Panc1 (cell line): Measurements from ENCODE around the gene PLAAT5. TPM values are rescaled to one million over a fixed set of nuclear protein-coding genes. Genes with fewer than 3 reads are reported as not detected.

Experiments used
- ATAC-seq: fragments of 200-7000 bp; cut with Tn5 transposase; 2 replicates; pipeline ENCODE4 v1.9.1; 2020; ENCODE audit warnings: mild to moderate bottlenecking, moderate library complexity
- BruUV-seq: library from RNA; stranded (reverse); fragments of 400-500 nt; replicated peaks from 2 replicates; lab custom pipeline; 2021; lab: Mats Ljungman, UMichigan
- CTCF ChIA-PET: fragments of 300-600 bp; sonication (Branson Sonifier 250); formaldehyde crosslinking; loops from one replicate; lab custom pipeline; 2022; ENCODE audit warnings: antibody characterized with exemption; lab: Charles Lee
- POLR2A ChIA-PET: fragments of 300-600 bp; sonication (Branson Sonifier 250); formaldehyde crosslinking; loops from one replicate; lab custom pipeline; 2022; ENCODE audit warnings: antibody characterized with exemption; lab: Charles Lee
- DNase-seq: peaks from one replicate; pipeline ENCODE4 v3.0.0-alpha.2; 2010; ENCODE audit warnings: low read depth, low spot score
- H3K27ac ChIP-seq: 2 replicates; pipeline ENCODE4 v1.5.1; 2011; ENCODE audit warnings: mild to moderate bottlenecking, low read length, inconsistent platforms
- H3K27me3 ChIP-seq: fragments of 200-500 bp; sonication (Bioruptor generic); 2 replicates; pipeline ENCODE4 v1.6.0; 2014; ENCODE audit warnings: low read length, inconsistent platforms; ENCODE audit not compliant: control insufficient read depth, insufficient read depth
- H3K36me3 ChIP-seq: fragments of 200-500 bp; sonication (Bioruptor generic); 2 replicates; pipeline ENCODE4 v1.5.1; 2014; ENCODE audit warnings: inconsistent platforms, mild to moderate bottlenecking, low read length, moderate library complexity; ENCODE audit not compliant: control insufficient read depth, insufficient read depth
- H3K4me1 ChIP-seq: 2 replicates; pipeline ENCODE4 v1.5.1; 2011; ENCODE audit warnings: inconsistent platforms, mild to moderate bottlenecking, low read length, moderate library complexity; ENCODE audit not compliant: control insufficient read depth, insufficient read depth
- H3K4me3 ChIP-seq, 2 experiments: 2 replicates each; pipeline ENCODE4 v1.5.1; 2011 to 2012; ENCODE audit warnings: low read depth in 2 of 2, low read length in 2 of 2, mild to moderate bottlenecking in 2 of 2, inconsistent platforms in 1 of 2, moderate library complexity in 1 of 2
- H3K9me3 ChIP-seq: fragments of 200-500 bp; sonication (Bioruptor generic); 2 replicates; pipeline ENCODE4 v1.5.1; 2014; ENCODE audit warnings: low read depth, mild to moderate bottlenecking, inconsistent platforms, low read length, moderate library complexity; ENCODE audit not compliant: control insufficient read depth, insufficient read depth
- CTCF ChIP-seq: fragments of 450-650 bp; IDR thresholded peaks from 2 replicates; pipeline ENCODE4 v1.5.1; 2017; ENCODE audit warnings: mild to moderate bottlenecking
- POLR2AphosphoS5 ChIP-seq: IDR thresholded peaks from 2 replicates; pipeline ENCODE4 v1.6.1; 2012; ENCODE audit warnings: mild to moderate bottlenecking, low read depth, low read length, moderate library complexity
- REST ChIP-seq, 2 experiments: IDR thresholded peaks; 2 replicates each; pipeline ENCODE4 v1.6.1; 2011 to 2012; ENCODE audit warnings: low read depth in 2 of 2, control low read depth in 1 of 2, low read length in 1 of 2, mild to moderate bottlenecking in 1 of 2, moderate library complexity in 1 of 2; ENCODE audit not compliant: insufficient read depth in 1 of 2
- SIN3A ChIP-seq: IDR thresholded peaks from 2 replicates; pipeline ENCODE4 v1.6.1; 2012; ENCODE audit warnings: low read depth, mild to moderate bottlenecking, low read length, moderate library complexity, borderline replicate concordance; ENCODE audit not compliant: insufficient read depth
- TCF7L2 ChIP-seq: IDR thresholded peaks from 2 replicates; pipeline ENCODE4 v1.6.1; 2011; ENCODE audit warnings: mild to moderate bottlenecking, low read depth, low read length, inconsistent platforms
- in situ Hi-C: cut with HindIII; loops from 2 replicates; pipeline ENCODE4 v1.10.0; 2016; ENCODE audit warnings: low sequenced_read_pairs, low pct_unique_long_range_greater_than_20kb
- intact Hi-C: fragments of 100-400 bp; cut with micrococcal nuclease; formaldehyde crosslinking; loops from one replicate; pipeline ENCODE4 v1.10.0; 2022; ENCODE audit not compliant: unreplicated experiment
- total RNA-seq: library from RNA; stranded (reverse); gene quantifications from one replicate; pipeline ENCODE4 v1.2.1, GENCODE V29; 2021; ENCODE audit not compliant: unreplicated experiment

Gene PLAAT5
- total RNA-seq, 1 experiment from 2014 or later: not detected

GRCh38 chr11:63504054-63504453, 13.1 kb upstream of the PLAAT5 start:
- CTCF ChIA-PET: no interaction called here
- H3K4me1 ChIP-seq: no peaks in the 10 kb centered on the region
- BruUV-seq: no TSS peak
- H3K27me3 ChIP-seq: no peaks in the 10 kb centered on the region
- ATAC-seq: no peak
- peaks cover 6% of the 10 kb centered on the region; the same call in 1 of the 2 replicates for H3K9me3 ChIP-seq
- H3K27ac ChIP-seq: no peak overlapping the region
- POLR2A ChIA-PET: no interaction called here
- no peak overlapping the region for H3K4me3 ChIP-seq
- DNase-seq: no peak
- H3K36me3 ChIP-seq: no peaks in the 10 kb centered on the region
- TF ChIP-seq SIN3A (no peak), REST (IDR thresholded peaks at IDR 0.05; ENCODE audit: insufficient read depth in 1 of 2, low read depth in 2 of 2, low read length in 1 of 2) (no peak), TCF7L2 (no peak), CTCF (no peak), POLR2AphosphoS5 (no peak)
- in situ Hi-C loops: no loop called here
- intact Hi-C loops: no loop called here

- CTCF ChIA-PET: no interaction called here
Observed at GRCh38 chr11:63503492-63503891, 12.5 kb upstream of the PLAAT5 start.

More at GRCh38 chr11:63503492-63503891, 12.5 kb upstream of the PLAAT5 start:
- Histone ChIP-seq H3K4me1 (no peaks in the 10 kb centered on the region), H3K4me3 (no peak overlapping the region), H3K27ac (no peak overlapping the region), H3K27me3 (no peaks in the 10 kb centered on the region), H3K36me3 (no peaks in the 10 kb centered on the region), H3K9me3 (peaks cover 6% of the 10 kb centered on the region; the same call in 1 of the 2 replicates)
- POLR2A ChIA-PET: no interaction called here
- ATAC-seq (no peak), DNase-seq (no peak)
- no TSS peak for BruUV-seq
- intact Hi-C loops (no loop called here), in situ Hi-C loops (no loop called here)
- TF ChIP-seq POLR2AphosphoS5: no peak
- no peak for TF ChIP-seq SIN3A
- no peak for TF ChIP-seq CTCF
- no peak for TF ChIP-seq TCF7L2
- TF ChIP-seq REST (IDR thresholded peaks at IDR 0.05; ENCODE audit: insufficient read depth in 1 of 2, low read depth in 2 of 2, low read length in 1 of 2): no peak
